K562 (cell line): ENCODE data around the gene EEFSEC. TPM values are rescaled to one million over a fixed set of nuclear protein-coding genes. Genes with fewer than 3 reads are reported as not detected.

Source experiments
- ATAC-seq: fragments of 200-7000 bp; cut with Tn5 transposase; 3 replicates; pipeline ENCODE4 v1.9.1; 2020; ENCODE audit warnings: moderate library complexity
- BruUV-seq: library from RNA; stranded (reverse); fragments of 400-500 nt; replicated peaks from 2 replicates; lab custom pipeline; 2021; lab: Mats Ljungman, UMichigan
- CTCF ChIA-PET: fragments of 300-600 bp; formaldehyde crosslinking; extraction: SDS; loops from one replicate; lab custom pipeline; 2021; ENCODE audit warnings: low intra/inter-chr PET ratio; lab: Yijun Ruan, JAX
- POLR2A ChIA-PET: fragments of 300-600, 350-650 bp; sonication (Branson Sonifier 250); formaldehyde crosslinking; extraction: SDS; loops from one replicate; lab custom pipeline; 2021; ENCODE audit warnings: antibody characterized with exemption, inconsistent platforms; lab: Yijun Ruan, JAX
- DNase-seq, 4 experiments: peaks; one replicate each; pipeline versions ENCODE4 v3.0.0 to v3.0.0-alpha.2; 2011 to 2018; ENCODE audit warnings: low spot score in 3 of 4, mixed read lengths in 3 of 4; ENCODE audit errors: extremely low read depth in 1 of 4
- FAIRE-seq: peaks from 2 replicates; lab custom pipeline; 2011; peaks lifted over from hg19 to GRCh38; lab: Jason Lieb, UNC
- H2AFZ ChIP-seq: 2 replicates; pipeline ENCODE4 v1.6.0; 2011; ENCODE audit warnings: low read depth, low read length, control low read depth, inconsistent platforms
- H3K27ac ChIP-seq: fragments of 200-600 bp; 3 replicates; pipeline ENCODE4 v1.8.0; 2011; ENCODE audit warnings: low read depth, mild to moderate bottlenecking, control low read depth, inconsistent platforms, low read length, moderate library complexity, mixed read lengths; ENCODE audit errors: extremely low read depth
- H3K27me3 ChIP-seq, 2 experiments: fragments of 300-600 bp in 1 of 2; 2 replicates in 1 of 2; 3 replicates in 1 of 2; pipeline versions ENCODE4 v1.6.0 to v1.8.0; 2011; ENCODE audit warnings: inconsistent platforms in 2 of 2, low read length in 2 of 2, mild to moderate bottlenecking in 1 of 2, mixed read lengths in 1 of 2, moderate library complexity in 1 of 2; ENCODE audit not compliant: control insufficient read depth in 2 of 2, insufficient read depth in 2 of 2
- H3K36me3 ChIP-seq: fragments of 300-600 bp; 3 replicates; pipeline ENCODE4 v1.8.0; 2011; ENCODE audit warnings: mild to moderate bottlenecking, low read length, inconsistent platforms; ENCODE audit not compliant: control insufficient read depth, insufficient read depth
- H3K4me1 ChIP-seq, 2 experiments: fragments of 200-600 bp in 1 of 2; replicated peaks in 1 of 2; 2 replicates in 1 of 2; 3 replicates in 1 of 2; pipeline versions ENCODE4 v1.5.1 to v1.8.0; 2011; ENCODE audit warnings: inconsistent platforms in 2 of 2, low read length in 2 of 2, mild to moderate bottlenecking in 1 of 2, mixed read lengths in 1 of 2, moderate library complexity in 1 of 2; ENCODE audit not compliant: control insufficient read depth in 2 of 2, insufficient read depth in 2 of 2
- H3K4me2 ChIP-seq: 2 replicates; pipeline ENCODE4 v1.6.1; 2011; ENCODE audit warnings: low read length, control low read depth, inconsistent platforms, mixed read lengths; ENCODE audit not compliant: insufficient read depth
- H3K4me3 ChIP-seq: fragments of 200-600 bp; sonication (generic), shearing (Covaris generic); 2 replicates; pipeline ENCODE4 v1.5.1; 2016; ENCODE audit warnings: control low read depth, inconsistent platforms
- H3K79me2 ChIP-seq: fragments of 200-600 bp; 3 replicates; pipeline ENCODE4 v1.8.0; 2011; ENCODE audit warnings: low read length, inconsistent platforms; ENCODE audit not compliant: control insufficient read depth, insufficient read depth
- H3K9ac ChIP-seq, 2 experiments: 2 replicates each; pipeline versions ENCODE4 v1.6.0 to v1.6.1; 2011; ENCODE audit warnings: low read depth in 2 of 2, low read length in 2 of 2, control low read depth in 1 of 2, inconsistent platforms in 1 of 2, mild to moderate bottlenecking in 1 of 2, mixed read lengths in 1 of 2; ENCODE audit not compliant: insufficient read depth in 1 of 2
- H3K9me1 ChIP-seq: one replicate; pipeline ENCODE4 v1.6.0; 2011; ENCODE audit warnings: inconsistent platforms, mild to moderate bottlenecking, low read length, moderate library complexity; ENCODE audit not compliant: control insufficient read depth, insufficient read depth
- H3K9me3 ChIP-seq: replicated peaks from 2 replicates; pipeline ENCODE4 v1.5.1; 2011; ENCODE audit warnings: low read depth, low read length, inconsistent platforms; ENCODE audit not compliant: control insufficient read depth, insufficient read depth
- H4K20me1 ChIP-seq: replicated peaks from 2 replicates; pipeline ENCODE4 v1.6.1; 2011; ENCODE audit warnings: low read length, inconsistent platforms, mixed read lengths; ENCODE audit not compliant: control insufficient read depth, insufficient read depth
- DIDO1 ChIP-seq: fragments of 450-650 bp; IDR thresholded peaks from 2 replicates; pipeline ENCODE4 v1.6.1; 2016; ENCODE audit warnings: low read depth, missing biosample characterization, missing genetic modification characterization
- ELF2 ChIP-seq: fragments of 250-450 bp; sonication (Bioruptor Pico); IDR thresholded peaks from 2 replicates; pipeline ENCODE4 v1.5.0; 2021; ENCODE audit warnings: mild to moderate bottlenecking
- HINFP ChIP-seq: fragments of 450-650 bp; conservative IDR thresholded peaks from 2 replicates; pipeline ENCODE4 v1.6.1; 2016; ENCODE audit warnings: missing genetic modification characterization, low read depth, mild to moderate bottlenecking, control low read depth, missing compliant biosample characterization
- MGA ChIP-seq: fragments of 450-650 bp; IDR thresholded peaks from 2 replicates; pipeline ENCODE4 v1.6.1; 2016; ENCODE audit warnings: mild to moderate bottlenecking, moderate library complexity
- YY1 ChIP-seq, 3 experiments: IDR thresholded peaks; 2 replicates each; pipeline ENCODE4 v1.6.1; 2011; ENCODE audit warnings: low read length in 2 of 3, mild to moderate bottlenecking in 2 of 3, moderate library complexity in 2 of 3, borderline replicate concordance in 1 of 3, control low read depth in 1 of 3, low read depth in 1 of 3; ENCODE audit not compliant: insufficient read depth in 3 of 3, insufficient replicate concordance in 2 of 3, control insufficient read depth in 1 of 3, insufficient read length in 1 of 3; ENCODE audit errors: extremely low read depth in 1 of 3
- WGBS: fragments of 100-300 bp; shearing (Covaris generic); methylation state at CpG from one replicate; pipeline ENCODE4 v1.1.6; 2016; ENCODE audit warnings: low coverage, mixed read lengths; ENCODE audit not compliant: insufficient coverage; ENCODE audit errors: missing lambda C conversion rate; 5-methylcytosine and 5-hydroxymethylcytosine counted together
- in situ Hi-C: fragments of 300-500 bp; cut with MboI; formaldehyde crosslinking; loops from 4 replicates; pipeline ENCODE4 v1.15.0; 2018; ENCODE audit warnings: inconsistent platforms, mixed read lengths
- intact Hi-C: fragments of 100-400 bp; cut with micrococcal nuclease; formaldehyde crosslinking; loops from 2 replicates; pipeline ENCODE4 v1.14.2; 2022
- polyA plus RNA-seq, 8 experiments: library from polyadenylated mRNA; depleted of rRNA in 4 of 8; stranded (reverse) in 5 of 8; unstranded in 3 of 8; fragments of >200 nt; fragmentation: Nextera tagmentation in 2 of 8; fragmentation: Illumina TruSeq in 1 of 8; extraction: Ambion mirVana in 2 of 8; extraction: Trizol in 1 of 8; gene quantifications; 2 replicates each; pipeline versions ENCODE4 v1.2.1 to v1.2.3, GENCODE V29; 2011 to 2014; ENCODE audit warnings: inconsistent platforms in 1 of 8, missing spikeins in 1 of 8
- total RNA-seq, 7 experiments: library from RNA; depleted of rRNA in 6 of 7; stranded (reverse); fragments of >200 nt in 6 of 7; fragmentation: Illumina TruSeq in 2 of 7; extraction: Trizol in 2 of 7; gene quantifications; 2 replicates each; pipeline versions ENCODE4 v1.2.1 to v1.2.3, GENCODE V29; 2011 to 2021; ENCODE audit warnings: low replicate concordance in 1 of 7

Gene EEFSEC
- total and polyA plus RNA-seq, 9 of the 15 experiments (the other 6 are each of a cell fraction or from before 2014, with no cell fraction given), result 0.35 to 11.8 (median 7.7) TPM

- Histone ChIP-seq H3K79me2 (peaks cover 3% of the 10 kb centered on the region; the same call in 2 of the 3 replicates), H3K9ac (no peak overlapping the region), H3K36me3 (no peaks in the 10 kb centered on the region), H3K9me1 (no peaks in the 10 kb centered on the region), H3K27me3 (no peaks in the 10 kb centered on the region), H3K9me3 (no peaks in the 10 kb centered on the region), H3K27ac (no peak overlapping the region), H3K4me1 (peaks cover 0 to 4% of the 10 kb centered on the region in 2 experiments; a peak in 2 of 5 replicates), H3K4me3 (no peak overlapping the region), H4K20me1 (no peaks in the 10 kb centered on the region), H2AFZ (no peak overlapping the region), H3K4me2 (no peak overlapping the region)
- intact Hi-C loops, result loop anchor here (5.0 to 10.0 kb wide), 2 partner anchors 262 to 324 kb away; no protein-coding TSS in a partner anchor
- no TSS peak for BruUV-seq
- CTCF ChIA-PET, result no interaction called here
- 86% methylated on average over 8 of the region's 8 CpGs for WGBS
- POLR2A ChIA-PET, result interaction anchor here (0.5 kb wide), 1 partner anchor 11 kb away, joined by 3 read pairs; no protein-coding TSS in a partner anchor
- FAIRE-seq (no peak), DNase-seq (no peak), ATAC-seq (no peak)
- in situ Hi-C loops, result loop anchor here (10.0 kb wide), 1 partner anchor 222 kb away; no protein-coding TSS in a partner anchor
- no peak for TF ChIP-seq DIDO1 (tag)
- no peak for TF ChIP-seq ELF2 (CRISPR knock-in tag)
- no peak for TF ChIP-seq HINFP (tag)
- no peak for TF ChIP-seq MGA
- no peak for TF ChIP-seq YY1 (IDR thresholded peaks at IDR 0.05; ENCODE audit: borderline replicate concordance in 1 of 3, control insufficient read depth in 1 of 3, extremely low read depth in 1 of 3, insufficient read depth in 3 of 3, insufficient read length in 1 of 3, insufficient replicate concordance in 2 of 3, low read depth in 1 of 3, low read length in 2 of 3)
Measured at GRCh38 chr3:128173200-128173599, 19.9 kb downstream of the EEFSEC start.
